Suprapubic skin (tissue), 4 donors: ENCODE data around the gene SLC35C1.

ENCODE experiments used
- EP300 ChIP-seq: sonication (generic); formaldehyde crosslinking; IDR thresholded peaks from one replicate; pipeline ENCODE4 v1.6.1; 2017; ENCODE audit warnings: antibody characterized with exemption
- POLR2AphosphoS5 ChIP-seq, 3 donors: sonication (generic); formaldehyde crosslinking; IDR thresholded peaks; one replicate each; pipeline ENCODE4 v1.6.1; 2017; ENCODE audit warnings: antibody characterized with exemption in 3 of 3
- TF ChIP-seq, protein P1 (sequence below), 2 donors: fragments of 200-600 bp in 1 of 2; fragments of 450-650 bp in 1 of 2; sonication (generic) in 1 of 2; IDR thresholded peaks; one replicate each; pipeline ENCODE4 v1.5.1; 2016 to 2019; ENCODE audit warnings: antibody characterized with exemption in 2 of 2, mild to moderate bottlenecking in 1 of 2, moderate library complexity in 1 of 2

DNA sequence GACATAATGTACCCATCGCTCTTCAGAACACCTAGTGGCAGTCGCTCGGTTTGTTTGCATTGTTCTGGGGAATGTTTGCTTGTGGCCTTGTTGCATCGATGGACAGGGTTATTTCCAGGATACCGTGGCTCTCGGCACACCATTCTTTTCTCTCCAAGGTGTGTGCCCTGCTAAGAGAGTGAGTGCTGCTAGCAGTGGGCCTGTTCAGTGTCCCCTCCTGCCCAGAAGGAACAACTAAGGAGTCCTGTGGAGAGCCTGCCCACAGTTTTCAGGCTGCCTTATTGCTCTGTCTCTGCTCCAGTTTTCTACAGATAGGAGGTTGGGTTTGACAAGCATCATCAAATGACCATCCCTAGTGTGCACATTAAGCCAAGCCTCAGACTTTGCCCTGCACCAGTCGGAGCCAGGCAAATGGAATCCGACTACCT is 43.7 kb downstream of the SLC35C1 start:
- TF ChIP-seq, protein P1, sequence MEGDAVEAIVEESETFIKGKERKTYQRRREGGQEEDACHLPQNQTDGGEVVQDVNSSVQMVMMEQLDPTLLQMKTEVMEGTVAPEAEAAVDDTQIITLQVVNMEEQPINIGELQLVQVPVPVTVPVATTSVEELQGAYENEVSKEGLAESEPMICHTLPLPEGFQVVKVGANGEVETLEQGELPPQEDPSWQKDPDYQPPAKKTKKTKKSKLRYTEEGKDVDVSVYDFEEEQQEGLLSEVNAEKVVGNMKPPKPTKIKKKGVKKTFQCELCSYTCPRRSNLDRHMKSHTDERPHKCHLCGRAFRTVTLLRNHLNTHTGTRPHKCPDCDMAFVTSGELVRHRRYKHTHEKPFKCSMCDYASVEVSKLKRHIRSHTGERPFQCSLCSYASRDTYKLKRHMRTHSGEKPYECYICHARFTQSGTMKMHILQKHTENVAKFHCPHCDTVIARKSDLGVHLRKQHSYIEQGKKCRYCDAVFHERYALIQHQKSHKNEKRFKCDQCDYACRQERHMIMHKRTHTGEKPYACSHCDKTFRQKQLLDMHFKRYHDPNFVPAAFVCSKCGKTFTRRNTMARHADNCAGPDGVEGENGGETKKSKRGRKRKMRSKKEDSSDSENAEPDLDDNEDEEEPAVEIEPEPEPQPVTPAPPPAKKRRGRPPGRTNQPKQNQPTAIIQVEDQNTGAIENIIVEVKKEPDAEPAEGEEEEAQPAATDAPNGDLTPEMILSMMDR (IDR thresholded peaks at IDR 0.05) = no peak
- TF ChIP-seq POLR2AphosphoS5 (IDR thresholded peaks at IDR 0.05) (no peak), EP300 (no peak)
